ENCODE measurements around the gene KDM4C.
A peak's percentile ranks its signal among the peaks of the same experiment; 100 is the strongest.
"Not testable (repeated sequence)": the region's sequence is repeated elsewhere in the genome, so short reads cannot be mapped to it uniquely, and the experiment has no call there.

Gene KDM4C

GRCh38 chr9:7171396-7172153 lies 413.8 kb downstream of the KDM4C start:
- no peak for DNase-seq (ENCODE audit: low spot score)

- DNase-seq (ENCODE audit: low spot score), result peak; percentile 17
These were observed 414.7 kb downstream of the KDM4C start for GRCh38 chr9:7172154-7173115.

- no peak for DNase-seq (ENCODE audit: low spot score)
These were observed 415.4 kb downstream of the KDM4C start for GRCh38 chr9:7173139-7173538.

GRCh38 chr9:7174301-7174700 lies 416.5 kb downstream of the KDM4C start:
- DNase-seq (ENCODE audit: low spot score), result no peak

GRCh38 chr9:7174884-7175283 lies 417.1 kb downstream of the KDM4C start:
- peak; percentile 23 for DNase-seq (ENCODE audit: low spot score)

- no peak for DNase-seq (ENCODE audit: low spot score)
These were observed 418.8 kb downstream of the KDM4C start for GRCh38 chr9:7176561-7176960.

GRCh38 chr9:7177383-7177782 lies 419.6 kb downstream of the KDM4C start:
- no peak for DNase-seq (ENCODE audit: low spot score)

GRCh38 chr9:7178729-7179128 lies 421.0 kb downstream of the KDM4C start:
- DNase-seq (ENCODE audit: low spot score), result peak; percentile 17

- DNase-seq (ENCODE audit: low spot score), result no peak
These were observed 422.5 kb downstream of the KDM4C start for GRCh38 chr9:7180247-7180646.

GRCh38 chr9:7183139-7183538 lies 425.4 kb downstream of the KDM4C start:
- not testable (repeated sequence) for DNase-seq (ENCODE audit: low spot score)

- peak; percentile 95 for DNase-seq (ENCODE audit: low spot score)
These were observed 427.8 kb downstream of the KDM4C start for GRCh38 chr9:7185612-7186011.

GRCh38 chr9:7186175-7186574 lies 428.4 kb downstream of the KDM4C start:
- DNase-seq (ENCODE audit: low spot score), result peak; percentile 28

GRCh38 chr9:7192266-7192665 lies 434.5 kb downstream of the KDM4C start:
- DNase-seq (ENCODE audit: low spot score), result no peak

- no peak for DNase-seq (ENCODE audit: low spot score)
These were observed 437.8 kb downstream of the KDM4C start for GRCh38 chr9:7195526-7195925.

GRCh38 chr9:7196467-7196866 lies 438.7 kb downstream of the KDM4C start:
- no peak for DNase-seq (ENCODE audit: low spot score)

- DNase-seq (ENCODE audit: low spot score), result peak; percentile 29
These were observed 443.4 kb downstream of the KDM4C start for GRCh38 chr9:7201196-7201595.

- DNase-seq (ENCODE audit: low spot score), result no peak
These were observed 448.0 kb downstream of the KDM4C start for GRCh38 chr9:7205806-7206205.

GRCh38 chr9:7206221-7206758 lies 448.5 kb downstream of the KDM4C start:
- DNase-seq (ENCODE audit: low spot score), result no peak

GRCh38 chr9:7209016-7209715 lies 451.4 kb downstream of the KDM4C start:
- no peak for DNase-seq (ENCODE audit: low spot score)

- DNase-seq (ENCODE audit: low spot score), result no peak
These were observed 452.2 kb downstream of the KDM4C start for GRCh38 chr9:7209990-7210389.

- DNase-seq (ENCODE audit: low spot score), result no peak
These were observed 453.3 kb downstream of the KDM4C start for GRCh38 chr9:7210854-7211637.

Data from kidney tubule cell (primary cell).